Subcutaneous adipose tissue (tissue), 4 donors: Measurements from ENCODE around the gene TCP11. TPM values are rescaled to one million over a fixed set of nuclear protein-coding genes. Genes with fewer than 3 reads are reported as not detected.

Experiments
- total RNA-seq, 4 donors: library from RNA; depleted of rRNA; stranded (reverse); fragments of >200 nt; gene quantifications; one replicate each; pipeline ENCODE4 v1.1.0, GENCODE V29; 2016
- TF ChIP-seq, protein P1 (sequence below): fragments of 450-650 bp; IDR thresholded peaks from one replicate; pipeline ENCODE4 v1.5.1; 2016; ENCODE audit warnings: low read depth, mild to moderate bottlenecking, control low read depth, antibody characterized with exemption, moderate library complexity

TCP11 gene
- total RNA-seq, 4 donors from 2014 or later: not detected

DNA sequence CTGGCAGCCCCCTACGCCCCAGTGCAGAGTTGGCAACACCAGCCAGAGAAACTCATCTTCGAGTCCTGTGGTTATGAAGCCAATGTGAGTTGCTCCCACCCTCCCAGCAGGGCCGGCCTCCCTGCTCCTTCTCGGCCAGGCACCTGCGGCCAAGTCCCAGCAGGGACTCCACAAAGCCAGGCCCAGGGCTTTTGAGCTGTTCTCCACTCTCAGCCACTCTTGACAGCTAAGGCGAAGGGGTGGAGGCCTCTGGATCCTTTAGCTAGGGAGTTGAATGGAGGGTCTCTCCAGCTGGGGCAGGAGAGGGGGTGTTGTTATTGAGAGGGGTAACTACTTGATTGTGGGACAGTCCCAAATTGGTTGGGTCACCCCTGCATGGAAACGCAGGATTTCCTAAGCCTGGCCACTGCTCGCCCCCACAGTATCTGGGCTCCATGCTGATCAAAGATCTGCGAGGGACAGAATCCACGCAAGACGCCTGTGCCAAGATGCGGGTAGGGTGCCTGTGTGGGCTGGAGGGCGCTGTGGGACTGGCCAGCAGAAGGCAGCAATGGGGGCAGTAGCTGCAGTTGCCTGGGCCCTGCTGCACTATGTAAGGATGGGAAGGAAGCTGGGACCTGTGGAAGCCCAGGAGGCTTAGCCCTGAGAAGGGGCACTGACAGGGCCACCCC, 58.3 kb downstream of the TCP11 start:
- TF ChIP-seq, protein P1, sequence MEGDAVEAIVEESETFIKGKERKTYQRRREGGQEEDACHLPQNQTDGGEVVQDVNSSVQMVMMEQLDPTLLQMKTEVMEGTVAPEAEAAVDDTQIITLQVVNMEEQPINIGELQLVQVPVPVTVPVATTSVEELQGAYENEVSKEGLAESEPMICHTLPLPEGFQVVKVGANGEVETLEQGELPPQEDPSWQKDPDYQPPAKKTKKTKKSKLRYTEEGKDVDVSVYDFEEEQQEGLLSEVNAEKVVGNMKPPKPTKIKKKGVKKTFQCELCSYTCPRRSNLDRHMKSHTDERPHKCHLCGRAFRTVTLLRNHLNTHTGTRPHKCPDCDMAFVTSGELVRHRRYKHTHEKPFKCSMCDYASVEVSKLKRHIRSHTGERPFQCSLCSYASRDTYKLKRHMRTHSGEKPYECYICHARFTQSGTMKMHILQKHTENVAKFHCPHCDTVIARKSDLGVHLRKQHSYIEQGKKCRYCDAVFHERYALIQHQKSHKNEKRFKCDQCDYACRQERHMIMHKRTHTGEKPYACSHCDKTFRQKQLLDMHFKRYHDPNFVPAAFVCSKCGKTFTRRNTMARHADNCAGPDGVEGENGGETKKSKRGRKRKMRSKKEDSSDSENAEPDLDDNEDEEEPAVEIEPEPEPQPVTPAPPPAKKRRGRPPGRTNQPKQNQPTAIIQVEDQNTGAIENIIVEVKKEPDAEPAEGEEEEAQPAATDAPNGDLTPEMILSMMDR: no peak

DNA sequence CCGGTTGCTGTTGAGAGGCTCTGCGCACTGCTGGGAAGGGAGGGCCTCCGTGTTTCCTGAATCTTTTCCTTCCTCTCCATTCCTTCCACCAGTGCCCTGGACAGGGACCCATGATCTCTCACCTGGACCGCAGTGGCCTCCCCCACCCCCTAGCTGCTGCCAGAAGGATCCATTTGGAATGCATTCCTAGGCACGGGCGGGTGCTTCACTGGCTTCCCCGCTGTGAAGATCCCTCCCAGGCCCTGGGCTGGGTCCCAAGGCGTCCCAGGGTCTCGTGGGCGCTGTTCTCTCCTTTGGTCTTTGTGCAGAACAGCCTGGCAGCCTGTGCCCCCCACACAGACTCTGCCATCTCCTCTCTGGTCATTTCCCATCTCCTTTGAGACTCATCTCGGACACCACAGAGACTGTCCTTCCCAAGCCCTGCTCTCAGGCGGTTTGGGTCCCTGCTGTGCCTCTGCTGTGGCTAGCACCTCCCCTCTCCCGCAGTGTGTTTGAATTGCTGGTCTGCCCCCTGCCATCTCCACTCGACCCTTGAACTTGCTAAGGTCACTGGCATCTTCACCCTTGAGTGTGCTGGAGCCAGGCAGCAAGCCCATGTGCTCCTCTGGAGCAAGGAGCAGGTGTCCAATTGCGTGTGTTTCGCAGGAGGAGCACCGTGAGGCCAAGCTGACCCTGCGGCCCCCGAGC, 59.0 kb downstream of the TCP11 start:
- TF ChIP-seq, protein P1: no peak

DNA sequence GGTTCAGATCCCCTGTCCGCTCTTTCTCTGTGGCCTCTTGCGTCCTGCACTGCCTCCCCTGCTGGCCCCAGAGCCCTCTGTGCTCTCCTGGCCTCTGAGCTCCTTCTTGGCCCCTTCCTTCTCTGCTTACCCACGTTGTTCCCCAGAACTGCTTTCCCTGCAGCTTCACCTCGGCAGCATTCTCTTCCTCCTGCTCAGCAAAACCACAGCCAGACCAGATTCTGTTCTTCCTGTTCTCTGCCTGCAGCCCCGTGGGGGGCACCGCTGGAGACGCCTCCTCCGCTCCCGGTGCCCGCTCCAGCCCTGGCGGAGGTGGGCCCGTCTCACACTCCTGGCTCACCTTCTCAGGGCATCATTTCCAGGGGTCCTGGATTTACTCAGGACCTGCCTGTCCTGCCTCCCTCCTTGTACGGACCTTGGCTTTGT, 59.7 kb downstream of the TCP11 start:
- TF ChIP-seq, protein P1: no peak

DNA sequence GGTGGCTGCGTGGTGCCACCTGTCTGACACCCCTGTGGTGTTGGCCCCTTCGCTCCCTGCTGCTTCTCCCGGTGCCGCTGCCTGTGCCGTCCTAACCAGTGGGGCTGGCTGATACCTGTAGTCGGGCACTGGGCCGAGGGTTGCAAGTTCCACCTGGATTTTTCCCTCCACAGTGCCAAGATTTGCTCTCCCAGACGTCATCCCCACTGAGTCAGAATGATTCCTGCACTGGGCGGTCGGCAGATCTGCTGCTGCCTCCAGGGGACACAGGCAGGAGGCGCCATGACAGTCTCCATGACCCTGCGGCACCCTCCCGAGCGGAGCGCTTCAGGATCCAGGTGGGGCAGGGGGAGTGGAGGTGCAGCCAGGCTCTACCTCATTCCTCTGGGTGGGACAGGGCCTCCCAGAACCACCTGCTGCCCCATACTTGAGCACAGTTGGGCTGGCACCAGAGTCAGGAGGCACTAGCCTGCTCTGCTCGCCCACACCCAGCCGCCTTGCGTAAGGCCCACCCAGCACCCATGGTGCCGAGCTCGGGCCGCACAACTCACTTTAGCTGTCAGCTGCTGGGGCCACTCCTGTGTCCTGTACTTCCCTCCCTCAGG, 60.2 kb downstream of the TCP11 start:
- TF ChIP-seq, protein P1: no peak

DNA sequence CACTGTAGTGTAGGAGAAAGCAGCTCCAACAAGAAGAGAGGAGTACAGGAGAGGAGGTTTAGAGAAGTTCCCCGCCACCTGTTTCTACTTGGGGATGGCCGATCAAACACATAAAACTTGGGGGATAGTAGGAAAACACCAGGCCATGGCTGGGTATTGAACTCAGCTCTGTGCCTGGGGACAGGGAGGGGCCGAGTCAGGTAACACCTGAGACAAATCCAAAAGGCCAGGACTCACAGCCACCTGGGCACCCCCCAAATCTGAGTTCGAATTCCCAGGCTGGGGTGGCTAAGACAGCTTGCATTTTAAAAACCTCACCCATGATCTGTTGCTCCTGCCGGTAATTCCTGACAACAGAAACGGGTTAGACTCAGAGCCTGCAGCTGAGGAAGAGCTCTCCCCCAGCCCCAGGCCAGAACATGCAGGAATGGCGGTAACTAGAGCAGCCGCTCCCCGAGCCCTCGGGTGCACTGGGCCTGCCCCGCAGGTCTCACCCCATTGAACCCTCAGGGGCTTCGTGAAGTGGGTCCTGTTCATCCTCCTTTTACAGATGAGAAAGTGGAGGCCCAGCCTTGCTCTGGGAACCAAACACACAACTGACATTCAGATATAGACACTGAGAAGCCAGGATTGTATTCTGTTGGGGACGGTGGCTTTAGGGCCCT, 61.0 kb downstream of the TCP11 start:
- TF ChIP-seq, protein P1: no peak

GRCh38 chr6:35079311-35080000, 61.7 kb downstream of the TCP11 start:
- TF ChIP-seq, protein P1: no peak

- TF ChIP-seq, protein P1: no peak
These were observed 62.2 kb downstream of the TCP11 start for GRCh38 chr6:35078896-35079295.
